Muscle of arm (tissue), 12 donors: ENCODE measurements around the gene CNTNAP2. TPM values are rescaled to one million over a fixed set of nuclear protein-coding genes. Genes with fewer than 3 reads are reported as not detected.
A peak's percentile ranks its signal among the peaks of the same experiment; 100 is the strongest.

Experiments
- DNase-seq: peaks from one replicate; pipeline ENCODE4 v3.0.0-alpha.2; 2013
- polyA plus RNA-seq, 12 donors: library from polyadenylated mRNA; unstranded; fragments of 120-200 nt; gene quantifications; one replicate each; pipeline ENCODE4 v1.2.1, GENCODE V29; 2013; ENCODE audit not compliant: insufficient read length in 12 of 12

Gene CNTNAP2
- polyA plus RNA-seq, 12 donors: 7.4 to 16.1 (median 10.3) TPM; not detected in 1

DNA sequence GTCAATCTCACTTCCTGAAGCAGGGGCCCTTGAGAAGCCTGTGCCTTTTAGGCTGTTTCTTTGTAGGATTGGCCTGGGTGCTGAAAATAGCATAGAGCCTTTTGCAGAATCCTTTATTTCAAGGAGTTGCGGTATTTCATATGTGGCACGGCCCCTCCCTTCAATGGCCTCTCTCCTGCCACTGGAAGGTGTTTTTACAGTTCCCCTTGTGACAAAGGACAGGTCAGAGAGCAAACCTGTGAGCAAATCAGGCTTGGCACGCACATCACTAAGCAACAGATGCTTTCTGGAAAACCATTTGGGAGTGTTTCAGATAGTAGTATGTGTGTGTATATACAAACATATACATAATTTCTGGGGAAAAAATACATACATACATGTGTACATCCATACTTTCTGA, 2085.4 kb downstream of the CNTNAP2 start:
- DNase-seq: no peak

- no peak for DNase-seq
These were observed 2088.2 kb downstream of the CNTNAP2 start for GRCh38 chr7:148204639-148205304.

- no peak for DNase-seq
These were observed 2093.1 kb downstream of the CNTNAP2 start for GRCh38 chr7:148209643-148210190.

- DNase-seq: no peak
These were observed 2094.3 kb downstream of the CNTNAP2 start for GRCh38 chr7:148210804-148211325.

GRCh38 chr7:148211740-148212151, 2095.1 kb downstream of the CNTNAP2 start:
- DNase-seq: peak; percentile 25

DNA sequence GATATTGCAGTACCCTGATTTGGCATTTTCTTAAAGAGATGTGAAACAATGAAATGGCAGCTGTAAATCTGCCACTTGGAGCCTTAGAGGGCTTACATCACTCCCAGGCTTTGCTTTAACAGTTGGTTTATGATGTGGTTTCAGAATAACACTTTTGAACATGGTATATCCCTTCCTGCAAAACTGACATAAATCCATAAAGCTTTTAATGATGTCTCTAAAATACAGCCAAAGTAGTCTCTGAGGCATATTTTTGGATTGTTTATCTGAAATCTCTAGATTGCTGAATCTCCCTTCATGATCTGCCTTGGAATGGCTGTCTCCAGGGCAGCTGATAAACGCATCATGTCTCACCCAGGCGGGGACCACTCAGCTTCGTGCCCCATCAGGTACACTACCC, 2096.1 kb downstream of the CNTNAP2 start:
- DNase-seq: no peak

DNA sequence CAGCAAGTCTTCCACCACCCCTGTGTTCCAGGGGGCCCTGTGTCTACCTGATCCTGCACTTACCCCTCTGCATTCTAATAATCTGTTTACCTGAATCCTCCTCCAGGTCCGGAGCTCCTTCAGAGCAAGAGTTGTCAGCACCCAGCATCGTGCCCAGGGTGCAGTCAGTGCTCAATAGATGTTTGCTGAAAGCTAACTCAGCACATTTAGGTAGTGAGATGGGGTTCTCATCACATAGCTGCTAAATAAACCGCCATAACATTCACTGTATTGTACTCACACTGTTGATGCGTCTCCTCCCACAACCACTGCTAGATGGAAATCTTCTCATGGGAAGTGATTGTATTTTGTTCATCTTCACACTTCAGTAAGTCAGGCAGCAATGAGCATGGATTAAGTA, 2097.5 kb downstream of the CNTNAP2 start:
- no peak for DNase-seq

- DNase-seq: no peak
These were observed 2102.0 kb downstream of the CNTNAP2 start for GRCh38 chr7:148218603-148219002.

DNA sequence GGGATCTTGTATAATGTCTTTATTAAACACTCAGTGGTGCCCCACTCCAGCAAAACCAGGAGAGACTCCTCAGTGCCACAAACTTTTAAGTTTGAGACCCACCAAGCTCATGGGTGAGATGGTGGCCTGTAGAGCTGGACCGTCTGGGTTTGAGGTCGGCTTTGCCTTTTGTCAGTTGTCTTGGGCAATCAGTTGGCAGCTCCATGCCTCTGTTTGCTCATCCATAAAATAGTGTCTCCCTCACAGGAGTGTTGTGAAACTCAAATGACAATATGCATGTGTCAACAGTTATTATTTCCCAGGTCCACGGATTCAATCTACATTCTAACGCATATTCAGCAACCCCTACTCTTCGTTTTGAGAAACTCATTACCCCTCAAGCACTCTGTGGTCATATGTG, 2106.1 kb downstream of the CNTNAP2 start:
- DNase-seq: no peak

- no peak for DNase-seq
These were observed 2106.6 kb downstream of the CNTNAP2 start for GRCh38 chr7:148223160-148223559.

GRCh38 chr7:148223738-148224137, 2107.1 kb downstream of the CNTNAP2 start:
- DNase-seq: no peak

- DNase-seq: no peak
These were observed 2113.7 kb downstream of the CNTNAP2 start for GRCh38 chr7:148230296-148230695.

DNA sequence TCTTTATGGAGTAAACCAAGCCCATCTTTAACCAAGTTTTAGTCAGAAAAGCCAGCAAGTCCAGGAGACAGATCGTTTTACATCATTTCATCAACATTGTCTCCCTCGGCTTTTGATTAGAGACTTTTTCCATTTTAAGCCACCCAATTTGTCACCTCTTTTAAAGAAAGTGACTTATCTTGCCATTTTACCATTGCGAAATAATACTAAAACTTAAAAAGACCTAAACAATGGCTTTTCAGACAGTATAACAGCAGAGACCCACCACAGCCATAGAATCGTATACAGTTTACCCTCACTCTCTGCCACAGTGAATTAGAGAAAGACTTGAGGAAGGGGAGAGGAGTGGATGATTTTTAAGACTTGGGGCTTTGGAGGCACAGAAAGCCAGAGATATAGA, 2114.3 kb downstream of the CNTNAP2 start:
- no peak for DNase-seq

DNA sequence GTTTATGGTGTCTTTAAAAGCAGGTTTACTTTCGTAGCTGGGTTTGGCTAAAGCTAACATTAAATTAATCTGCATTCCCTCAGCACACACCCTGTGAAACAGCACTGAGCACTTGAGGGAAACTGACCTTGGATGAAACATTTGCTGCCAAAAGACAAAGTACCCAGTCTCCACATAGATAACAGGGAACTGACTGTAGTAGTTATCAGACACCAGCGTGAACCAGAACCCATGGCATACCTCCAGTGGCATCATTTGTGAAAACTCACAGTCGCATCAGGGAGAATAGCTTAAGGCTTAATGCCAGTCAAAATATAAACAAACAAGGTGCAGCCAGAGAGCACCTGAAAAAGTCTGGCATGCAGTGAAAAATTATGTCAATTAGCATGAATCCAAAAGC, 2116.2 kb downstream of the CNTNAP2 start:
- DNase-seq: no peak

GRCh38 chr7:148234715-148235114, 2118.1 kb downstream of the CNTNAP2 start:
- no peak for DNase-seq

GRCh38 chr7:148238761-148239325, 2122.2 kb downstream of the CNTNAP2 start:
- no peak for DNase-seq

GRCh38 chr7:148241700-148242293, 2125.2 kb downstream of the CNTNAP2 start:
- no peak for DNase-seq

DNA sequence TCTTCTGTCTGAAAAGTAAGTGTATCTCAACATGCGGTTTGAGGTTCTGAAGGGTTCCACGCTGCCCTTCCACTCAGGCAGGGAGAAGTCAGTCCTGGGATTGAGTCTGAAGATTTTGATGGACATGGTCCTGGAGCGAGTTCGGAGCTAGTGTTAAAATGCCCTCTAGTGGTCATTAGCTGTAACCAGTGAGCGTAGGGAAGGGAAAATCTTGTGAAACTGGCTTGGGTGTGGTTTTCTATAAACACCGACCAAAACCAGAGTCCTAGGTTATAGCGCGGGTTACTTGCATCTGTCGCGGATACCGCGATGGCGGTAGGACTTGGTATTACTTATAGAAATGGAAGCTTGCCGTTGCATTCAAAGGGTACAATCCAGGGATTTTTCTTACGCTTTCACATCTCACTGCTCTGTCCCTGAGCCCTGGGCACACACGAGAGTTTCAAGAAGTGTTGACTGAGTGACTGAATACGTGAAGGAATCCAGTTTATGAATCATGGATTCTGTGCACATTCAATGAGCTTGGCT, 2125.8 kb downstream of the CNTNAP2 start:
- peak; percentile 62 for DNase-seq

- no peak for DNase-seq
These were observed 2128.8 kb downstream of the CNTNAP2 start for GRCh38 chr7:148245381-148245780.

DNA sequence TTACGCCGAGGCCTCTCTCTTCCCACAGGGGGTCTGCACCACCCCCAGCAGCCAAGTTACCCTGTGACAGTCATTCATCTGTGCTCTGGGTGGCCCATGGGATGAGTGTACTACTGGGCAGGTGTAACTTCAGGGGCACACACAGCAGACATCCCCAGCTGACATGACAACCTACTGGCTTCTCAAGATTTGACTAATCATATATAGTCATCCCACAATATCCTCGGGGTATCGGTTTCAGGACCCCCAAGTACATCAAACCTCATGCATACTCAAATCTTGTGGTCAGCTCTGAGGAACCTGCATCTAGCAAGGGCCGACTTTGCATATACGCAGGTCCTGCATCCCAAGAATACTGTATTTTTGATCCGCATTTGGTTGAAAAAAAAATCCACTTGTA, 2137.0 kb downstream of the CNTNAP2 start:
- DNase-seq: no peak

- no peak for DNase-seq
These were observed 2138.7 kb downstream of the CNTNAP2 start for GRCh38 chr7:148255333-148255732.

DNA sequence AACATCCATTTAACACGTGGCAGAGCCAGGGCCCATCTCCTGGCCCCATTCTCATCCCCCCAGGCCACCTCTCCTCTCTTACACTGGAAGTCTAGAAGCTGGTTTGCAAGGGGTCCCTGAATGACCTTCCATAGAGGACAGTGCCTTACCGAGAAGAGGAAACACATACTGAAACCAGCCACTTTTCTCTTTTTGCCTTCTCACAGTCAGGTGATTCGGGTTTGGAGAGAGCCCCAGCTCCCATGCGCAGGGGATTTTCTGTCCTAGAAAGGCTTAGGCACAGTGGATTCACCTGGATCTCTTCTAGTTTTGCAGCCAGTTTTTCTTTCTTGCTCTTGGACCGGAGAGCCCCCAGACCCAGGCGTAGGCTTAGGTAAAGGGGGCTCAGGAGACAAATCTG, 2139.8 kb downstream of the CNTNAP2 start:
- DNase-seq: no peak

DNA sequence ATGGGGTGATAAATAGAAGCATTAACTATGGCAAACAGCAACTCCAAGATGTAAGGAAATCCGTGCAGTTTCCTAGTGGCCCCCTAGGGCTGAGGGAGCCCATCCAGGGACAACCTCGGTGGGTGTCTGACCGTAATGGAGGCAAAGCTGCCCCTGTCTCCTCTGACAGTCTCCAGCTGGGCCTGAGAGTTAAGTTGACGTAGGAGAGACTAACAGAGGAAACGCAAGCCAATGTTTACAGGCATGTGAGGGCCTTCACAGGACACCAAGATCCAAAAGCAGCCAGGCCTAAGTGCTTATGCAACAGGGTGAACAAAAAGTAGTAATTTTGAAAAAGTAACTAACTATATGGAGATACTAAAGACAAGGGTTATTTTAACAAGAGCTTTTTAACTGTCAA, 2144.0 kb downstream of the CNTNAP2 start:
- DNase-seq: no peak
